SU-DHL-6 (cell line): ENCODE results near the gene NTRK2.

Experiments
- EZH2phosphoT487 ChIP-seq: fragments of 200-600 bp; sonication (generic), shearing (Covaris generic); conservative IDR thresholded peaks from 2 replicates; pipeline ENCODE4 v1.6.1; 2018; ENCODE audit warnings: mild to moderate bottlenecking, antibody characterized with exemption, low read length, moderate library complexity, mixed read lengths
- TF ChIP-seq, protein P1 (sequence below): fragments of 200-600 bp; sonication (generic); IDR thresholded peaks from one replicate; pipeline ENCODE4 v1.5.1; 2017; ENCODE audit warnings: antibody characterized with exemption, mild to moderate bottlenecking, low read length, moderate library complexity; ENCODE audit not compliant: insufficient read depth, poor library complexity, severe bottlenecking

DNA sequence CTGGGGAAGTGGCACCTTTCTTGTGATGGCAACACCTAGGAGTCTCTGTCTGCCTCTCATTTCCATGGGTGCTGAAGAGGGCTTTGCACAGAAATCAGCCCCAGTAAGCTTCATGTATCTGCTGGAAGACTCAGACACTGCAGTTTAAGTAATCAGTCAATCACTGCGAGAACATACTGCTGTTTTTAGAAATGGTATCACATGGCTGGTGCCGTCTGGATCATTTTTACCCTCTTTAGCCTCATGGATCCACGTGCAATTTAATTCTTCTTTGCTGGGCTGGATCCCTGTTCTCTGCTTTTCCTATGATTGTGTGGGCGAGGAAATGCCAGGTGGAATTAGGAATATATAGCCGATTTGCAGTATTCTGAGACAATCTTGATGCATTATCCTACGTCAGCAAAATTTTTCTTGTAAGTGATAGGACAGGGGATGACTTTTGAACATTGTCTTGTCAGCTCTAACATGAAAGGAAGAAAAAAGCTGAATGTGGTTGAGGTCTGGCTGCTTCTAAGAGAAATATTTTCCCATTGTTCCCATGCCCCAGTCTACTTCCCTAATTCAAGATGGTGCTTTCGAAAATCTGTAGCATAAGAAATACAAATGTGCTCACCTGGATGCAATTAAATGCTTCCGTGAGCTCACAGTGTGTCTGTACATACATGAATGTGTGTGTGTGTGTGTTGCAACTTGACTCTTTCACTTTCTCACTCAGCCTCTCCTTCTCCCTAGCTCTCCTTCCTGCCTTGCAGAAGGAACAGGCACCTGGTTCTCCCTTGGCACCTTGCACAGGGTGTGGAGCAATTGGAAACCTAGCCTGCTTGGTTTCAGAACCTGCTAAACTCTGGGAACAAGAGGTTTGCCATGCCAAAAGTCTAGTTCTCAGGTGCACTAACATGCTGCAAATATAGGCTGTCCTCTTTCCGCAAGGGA, 281.6 kb downstream of the NTRK2 start:
- no peak for TF ChIP-seq EZH2phosphoT487
- TF ChIP-seq, protein P1, sequence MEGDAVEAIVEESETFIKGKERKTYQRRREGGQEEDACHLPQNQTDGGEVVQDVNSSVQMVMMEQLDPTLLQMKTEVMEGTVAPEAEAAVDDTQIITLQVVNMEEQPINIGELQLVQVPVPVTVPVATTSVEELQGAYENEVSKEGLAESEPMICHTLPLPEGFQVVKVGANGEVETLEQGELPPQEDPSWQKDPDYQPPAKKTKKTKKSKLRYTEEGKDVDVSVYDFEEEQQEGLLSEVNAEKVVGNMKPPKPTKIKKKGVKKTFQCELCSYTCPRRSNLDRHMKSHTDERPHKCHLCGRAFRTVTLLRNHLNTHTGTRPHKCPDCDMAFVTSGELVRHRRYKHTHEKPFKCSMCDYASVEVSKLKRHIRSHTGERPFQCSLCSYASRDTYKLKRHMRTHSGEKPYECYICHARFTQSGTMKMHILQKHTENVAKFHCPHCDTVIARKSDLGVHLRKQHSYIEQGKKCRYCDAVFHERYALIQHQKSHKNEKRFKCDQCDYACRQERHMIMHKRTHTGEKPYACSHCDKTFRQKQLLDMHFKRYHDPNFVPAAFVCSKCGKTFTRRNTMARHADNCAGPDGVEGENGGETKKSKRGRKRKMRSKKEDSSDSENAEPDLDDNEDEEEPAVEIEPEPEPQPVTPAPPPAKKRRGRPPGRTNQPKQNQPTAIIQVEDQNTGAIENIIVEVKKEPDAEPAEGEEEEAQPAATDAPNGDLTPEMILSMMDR: no peak
